C4-2B (cell line): ENCODE measurements around the gene EHBP1.

Source experiments
- H3K27ac ChIP-seq: fragments of 450-650 bp; 2 replicates; pipeline ENCODE4 v1.5.1; 2017
- ZFX ChIP-seq: fragments of 450-650 bp; IDR thresholded peaks from 2 replicates; pipeline ENCODE4 v1.6.1; 2017
- TF ChIP-seq, protein P1 (sequence below): fragments of 450-650 bp; conservative IDR thresholded peaks from 2 replicates; pipeline ENCODE4 v1.5.1; 2017; ENCODE audit warnings: mild to moderate bottlenecking

EHBP1 gene

DNA sequence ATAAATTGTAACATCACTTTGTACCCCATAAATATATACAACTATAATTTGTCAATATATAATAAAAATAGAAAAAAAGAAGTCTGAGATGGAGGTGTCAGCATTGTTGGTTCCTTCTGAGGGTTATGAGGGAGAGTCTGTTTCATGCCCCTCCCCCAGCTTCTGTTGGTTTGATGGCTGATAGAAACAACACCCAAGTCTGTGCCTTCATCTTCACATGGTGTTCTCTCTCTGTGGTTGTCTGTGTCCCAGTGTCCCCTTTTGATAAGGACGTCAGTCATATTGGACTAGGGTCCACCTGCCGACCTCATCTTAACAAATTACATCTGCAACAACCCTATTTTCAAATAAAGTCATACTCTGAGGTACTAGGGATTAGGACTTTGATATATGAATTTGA is 20.3 kb upstream of the EHBP1 start:
- H3K27ac ChIP-seq = no peak overlapping the region
- TF ChIP-seq, protein P1, sequence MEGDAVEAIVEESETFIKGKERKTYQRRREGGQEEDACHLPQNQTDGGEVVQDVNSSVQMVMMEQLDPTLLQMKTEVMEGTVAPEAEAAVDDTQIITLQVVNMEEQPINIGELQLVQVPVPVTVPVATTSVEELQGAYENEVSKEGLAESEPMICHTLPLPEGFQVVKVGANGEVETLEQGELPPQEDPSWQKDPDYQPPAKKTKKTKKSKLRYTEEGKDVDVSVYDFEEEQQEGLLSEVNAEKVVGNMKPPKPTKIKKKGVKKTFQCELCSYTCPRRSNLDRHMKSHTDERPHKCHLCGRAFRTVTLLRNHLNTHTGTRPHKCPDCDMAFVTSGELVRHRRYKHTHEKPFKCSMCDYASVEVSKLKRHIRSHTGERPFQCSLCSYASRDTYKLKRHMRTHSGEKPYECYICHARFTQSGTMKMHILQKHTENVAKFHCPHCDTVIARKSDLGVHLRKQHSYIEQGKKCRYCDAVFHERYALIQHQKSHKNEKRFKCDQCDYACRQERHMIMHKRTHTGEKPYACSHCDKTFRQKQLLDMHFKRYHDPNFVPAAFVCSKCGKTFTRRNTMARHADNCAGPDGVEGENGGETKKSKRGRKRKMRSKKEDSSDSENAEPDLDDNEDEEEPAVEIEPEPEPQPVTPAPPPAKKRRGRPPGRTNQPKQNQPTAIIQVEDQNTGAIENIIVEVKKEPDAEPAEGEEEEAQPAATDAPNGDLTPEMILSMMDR = no peak
- TF ChIP-seq ZFX = no peak

DNA sequence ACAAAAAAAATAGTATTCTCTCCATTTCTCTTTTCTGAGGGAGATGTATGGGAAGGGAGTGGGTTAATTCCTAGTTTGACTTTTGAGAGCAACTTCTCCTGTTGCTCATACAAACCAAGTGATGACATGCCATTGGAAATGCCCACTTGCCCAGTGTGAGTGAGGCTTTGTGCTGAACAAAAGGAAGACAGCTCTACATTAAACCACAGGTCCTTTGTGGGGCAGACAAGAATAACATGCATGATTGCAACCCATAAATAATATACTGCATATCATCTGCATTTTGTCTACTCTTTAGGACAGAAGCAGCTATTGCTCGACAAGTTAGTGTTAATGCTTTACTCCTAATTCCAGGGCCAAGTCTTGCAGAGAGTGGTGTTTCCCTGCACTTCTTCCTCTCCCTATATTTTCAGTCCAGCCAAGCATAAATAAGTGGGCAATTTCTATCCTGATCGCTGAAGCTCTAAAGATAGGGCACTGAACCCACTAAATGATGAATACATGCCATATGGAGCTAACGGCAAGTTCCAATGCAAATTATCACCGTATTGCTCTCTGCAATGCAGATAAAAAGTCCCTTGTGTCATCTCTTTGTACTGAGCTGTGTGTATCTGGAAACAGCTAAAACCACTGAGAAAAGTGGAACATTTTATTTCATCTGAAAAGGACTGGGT is 19.4 kb upstream of the EHBP1 start:
- H3K27ac ChIP-seq = no peak overlapping the region
- no peak for TF ChIP-seq ZFX
- TF ChIP-seq, protein P1 = no peak

DNA sequence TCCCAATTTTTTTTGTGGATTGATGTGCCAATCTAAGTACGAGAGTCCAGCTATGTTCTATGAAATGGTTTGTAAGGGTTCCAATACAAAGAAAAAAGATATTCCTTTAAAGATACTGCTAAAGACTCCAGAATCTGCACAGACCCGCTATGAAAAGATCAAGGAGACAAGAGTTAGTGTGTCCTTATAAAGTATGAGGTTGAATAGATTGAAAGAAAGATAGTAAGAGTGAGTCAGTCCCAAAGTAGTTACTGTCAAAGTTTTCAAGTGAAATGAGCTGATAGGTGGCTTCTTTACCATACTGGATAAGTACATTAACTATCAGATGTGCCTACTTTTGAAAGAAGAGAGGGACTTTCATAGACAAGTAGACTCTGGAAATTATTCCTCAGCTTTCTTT is 17.9 kb upstream of the EHBP1 start:
- TF ChIP-seq ZFX = no peak
- TF ChIP-seq, protein P1 = no peak
- no peak overlapping the region for H3K27ac ChIP-seq

DNA sequence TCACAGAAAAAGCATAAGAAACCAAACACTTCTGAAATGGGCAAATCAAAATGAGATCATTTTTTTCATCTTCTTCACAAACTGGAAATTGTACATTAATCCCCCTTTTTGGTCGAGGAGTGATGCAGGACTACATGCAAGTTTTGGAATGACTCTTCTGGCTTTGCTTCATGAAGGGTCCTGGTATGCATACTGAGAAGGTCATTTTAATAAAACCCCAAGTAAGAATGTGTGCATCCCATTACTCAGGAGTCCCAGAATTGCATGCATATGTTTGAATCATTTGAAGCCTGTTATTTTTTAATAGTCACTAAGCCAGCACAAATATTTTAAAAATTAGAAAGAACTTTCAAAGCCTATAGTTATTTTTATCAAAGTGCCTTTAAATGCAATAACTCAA is 16.7 kb upstream of the EHBP1 start:
- no peak overlapping the region for H3K27ac ChIP-seq
- no peak for TF ChIP-seq ZFX
- TF ChIP-seq, protein P1 = no peak

DNA sequence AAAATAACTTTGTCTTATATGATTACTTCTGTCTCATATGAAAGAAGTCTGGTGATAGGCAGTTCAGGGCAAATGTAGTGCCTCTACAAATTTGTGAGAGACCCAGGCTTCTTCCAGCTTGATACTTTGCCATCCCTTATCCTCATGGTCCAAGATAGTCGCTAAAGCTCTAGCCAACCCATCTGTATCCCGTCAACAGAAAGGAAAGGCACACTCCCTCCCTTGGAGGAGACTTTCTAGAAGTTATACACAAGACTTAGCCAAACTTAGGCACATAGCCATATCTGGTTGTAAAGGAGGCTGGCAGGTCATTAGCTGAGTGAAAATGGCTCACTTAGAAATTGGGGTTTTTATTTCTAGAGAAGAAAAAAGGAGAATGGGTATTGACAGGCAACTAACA is 14.3 kb upstream of the EHBP1 start:
- no peak overlapping the region for H3K27ac ChIP-seq
- TF ChIP-seq ZFX = no peak
- TF ChIP-seq, protein P1 = no peak

DNA sequence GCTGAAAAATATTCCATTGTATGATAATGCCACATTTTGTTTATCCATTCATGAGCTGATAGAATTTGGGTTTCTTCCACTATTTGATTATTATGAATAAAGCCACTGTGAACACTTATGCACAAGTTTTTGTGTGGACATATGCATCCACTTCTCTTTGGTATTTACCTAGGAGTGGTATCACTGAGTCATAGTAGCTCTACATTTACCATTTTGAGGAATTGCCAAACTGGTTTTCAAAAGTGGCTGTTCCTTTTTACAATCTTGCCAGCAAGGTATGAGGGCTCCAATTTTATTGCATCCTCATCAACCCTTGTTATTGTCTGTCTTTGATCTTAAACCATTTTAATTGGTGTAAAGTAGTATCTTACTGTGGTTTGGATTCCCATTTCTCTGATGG is 13.3 kb upstream of the EHBP1 start:
- no peak overlapping the region for H3K27ac ChIP-seq
- TF ChIP-seq ZFX = no peak
- TF ChIP-seq, protein P1 = no peak

DNA sequence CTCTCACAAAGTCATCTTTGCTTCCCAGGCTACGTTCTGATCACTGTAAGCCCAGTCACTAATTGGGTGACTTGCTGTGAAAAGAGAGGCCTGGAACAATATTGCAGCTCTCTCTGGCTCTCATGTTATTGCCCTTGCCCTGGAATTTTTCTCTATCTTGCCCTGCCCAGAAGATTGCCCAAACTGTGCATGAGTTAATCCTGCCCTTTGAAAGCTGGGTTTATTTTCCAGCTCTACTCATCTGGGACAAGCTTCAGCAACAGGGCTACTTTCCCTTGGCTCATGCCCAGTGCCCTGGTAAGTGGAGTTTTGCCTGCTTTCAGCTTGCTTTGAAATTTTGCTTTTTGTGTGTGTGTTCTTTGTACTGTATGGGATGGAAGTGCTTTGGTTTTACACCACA is 6.9 kb upstream of the EHBP1 start:
- TF ChIP-seq ZFX = no peak
- TF ChIP-seq, protein P1 = no peak
- H3K27ac ChIP-seq = no peak overlapping the region
